ENCODE data around the gene HBE1.

The HBE1 gene

DNA sequence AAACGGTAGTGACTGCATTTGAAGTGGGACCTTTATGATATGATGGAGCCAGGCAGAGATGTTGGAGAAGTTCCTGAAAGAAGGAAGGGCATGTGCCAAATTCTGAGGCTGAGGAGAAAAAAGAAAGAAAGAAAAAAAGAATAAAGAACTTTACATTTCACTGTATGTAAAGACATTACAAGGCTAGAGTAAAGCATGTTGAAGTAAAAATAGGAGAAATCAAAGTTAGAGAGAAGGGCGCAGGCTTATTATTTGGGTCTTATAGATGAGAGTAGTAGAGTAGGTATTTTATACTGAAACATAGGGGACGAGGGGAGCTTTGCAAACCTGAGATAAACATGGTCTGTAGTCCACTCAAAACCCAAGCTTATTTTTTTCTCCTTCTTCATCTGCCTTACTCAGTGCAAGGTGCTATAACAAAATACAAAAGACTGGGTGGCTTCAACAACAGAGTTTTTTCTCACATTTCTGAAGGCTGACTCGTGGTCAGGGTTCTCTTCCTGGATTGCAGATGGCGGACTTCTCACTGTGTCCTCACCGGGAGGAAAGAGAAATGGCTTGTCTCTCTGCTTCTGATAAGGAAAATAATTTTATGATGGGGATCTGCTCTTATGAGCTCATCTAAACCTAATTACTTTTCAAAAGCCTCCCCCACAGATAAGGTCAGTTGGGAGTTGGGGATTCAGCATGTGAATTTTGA is 22.8 kb downstream of the HBE1 start:
- no peak for DNase-seq (ENCODE audit: low read depth in 2 of 2)
- no peak overlapping the region for H3K4me3 ChIP-seq (replicated peaks in 1 of 2; ENCODE audit: low read depth in 2 of 2, low read length in 2 of 2)
- TF ChIP-seq, protein P1, sequence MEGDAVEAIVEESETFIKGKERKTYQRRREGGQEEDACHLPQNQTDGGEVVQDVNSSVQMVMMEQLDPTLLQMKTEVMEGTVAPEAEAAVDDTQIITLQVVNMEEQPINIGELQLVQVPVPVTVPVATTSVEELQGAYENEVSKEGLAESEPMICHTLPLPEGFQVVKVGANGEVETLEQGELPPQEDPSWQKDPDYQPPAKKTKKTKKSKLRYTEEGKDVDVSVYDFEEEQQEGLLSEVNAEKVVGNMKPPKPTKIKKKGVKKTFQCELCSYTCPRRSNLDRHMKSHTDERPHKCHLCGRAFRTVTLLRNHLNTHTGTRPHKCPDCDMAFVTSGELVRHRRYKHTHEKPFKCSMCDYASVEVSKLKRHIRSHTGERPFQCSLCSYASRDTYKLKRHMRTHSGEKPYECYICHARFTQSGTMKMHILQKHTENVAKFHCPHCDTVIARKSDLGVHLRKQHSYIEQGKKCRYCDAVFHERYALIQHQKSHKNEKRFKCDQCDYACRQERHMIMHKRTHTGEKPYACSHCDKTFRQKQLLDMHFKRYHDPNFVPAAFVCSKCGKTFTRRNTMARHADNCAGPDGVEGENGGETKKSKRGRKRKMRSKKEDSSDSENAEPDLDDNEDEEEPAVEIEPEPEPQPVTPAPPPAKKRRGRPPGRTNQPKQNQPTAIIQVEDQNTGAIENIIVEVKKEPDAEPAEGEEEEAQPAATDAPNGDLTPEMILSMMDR (IDR thresholded peaks at IDR 0.05; ENCODE audit: low read depth, low read length) = no peak

DNA sequence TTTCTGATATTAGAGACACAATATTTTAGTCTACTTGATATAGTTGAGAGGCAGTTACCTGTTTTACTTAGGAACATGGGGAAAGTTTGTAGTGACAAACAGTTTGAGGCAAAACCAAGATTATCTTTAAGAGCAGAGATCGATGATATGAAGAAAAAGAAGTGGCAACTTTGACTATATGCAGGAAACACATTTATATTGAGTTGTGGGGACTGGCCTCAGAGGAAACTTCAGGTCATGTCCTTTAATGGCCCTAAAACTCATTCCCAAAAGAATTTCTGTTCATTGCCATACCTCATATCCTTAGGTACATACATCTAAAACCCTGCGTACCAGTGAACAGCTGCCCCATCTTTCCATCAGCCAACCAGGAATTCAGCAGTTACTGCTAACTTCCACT is 24.6 kb downstream of the HBE1 start:
- no peak for DNase-seq (ENCODE audit: low read depth in 2 of 2)
- TF ChIP-seq, protein P1 (IDR thresholded peaks at IDR 0.05; ENCODE audit: low read depth, low read length) = no peak
- H3K4me3 ChIP-seq (replicated peaks in 1 of 2; ENCODE audit: low read depth in 2 of 2, low read length in 2 of 2) = no peak overlapping the region

DNA sequence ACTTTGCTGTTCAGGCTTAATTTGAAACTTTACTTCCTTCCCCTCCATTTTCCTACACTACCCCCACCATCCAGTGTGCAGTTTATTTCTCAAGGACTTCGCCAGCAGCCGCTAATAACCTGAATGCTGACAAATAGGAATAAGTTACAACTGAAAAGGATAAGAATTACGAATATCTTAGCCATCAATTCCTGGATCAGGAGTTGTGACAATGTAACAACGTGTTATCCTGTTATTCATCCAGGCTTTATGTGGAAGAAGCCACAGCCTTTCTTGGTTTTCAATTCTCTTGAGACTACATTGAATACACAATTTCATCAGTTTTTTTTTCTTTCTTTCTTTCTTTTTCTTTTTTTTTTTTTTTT is 25.9 kb downstream of the HBE1 start:
- no peak overlapping the region for H3K4me3 ChIP-seq (replicated peaks in 1 of 2; ENCODE audit: low read depth in 2 of 2, low read length in 2 of 2)
- no peak for DNase-seq (ENCODE audit: low read depth in 2 of 2)
- TF ChIP-seq, protein P1 (IDR thresholded peaks at IDR 0.05; ENCODE audit: low read depth, low read length) = no peak

DNA sequence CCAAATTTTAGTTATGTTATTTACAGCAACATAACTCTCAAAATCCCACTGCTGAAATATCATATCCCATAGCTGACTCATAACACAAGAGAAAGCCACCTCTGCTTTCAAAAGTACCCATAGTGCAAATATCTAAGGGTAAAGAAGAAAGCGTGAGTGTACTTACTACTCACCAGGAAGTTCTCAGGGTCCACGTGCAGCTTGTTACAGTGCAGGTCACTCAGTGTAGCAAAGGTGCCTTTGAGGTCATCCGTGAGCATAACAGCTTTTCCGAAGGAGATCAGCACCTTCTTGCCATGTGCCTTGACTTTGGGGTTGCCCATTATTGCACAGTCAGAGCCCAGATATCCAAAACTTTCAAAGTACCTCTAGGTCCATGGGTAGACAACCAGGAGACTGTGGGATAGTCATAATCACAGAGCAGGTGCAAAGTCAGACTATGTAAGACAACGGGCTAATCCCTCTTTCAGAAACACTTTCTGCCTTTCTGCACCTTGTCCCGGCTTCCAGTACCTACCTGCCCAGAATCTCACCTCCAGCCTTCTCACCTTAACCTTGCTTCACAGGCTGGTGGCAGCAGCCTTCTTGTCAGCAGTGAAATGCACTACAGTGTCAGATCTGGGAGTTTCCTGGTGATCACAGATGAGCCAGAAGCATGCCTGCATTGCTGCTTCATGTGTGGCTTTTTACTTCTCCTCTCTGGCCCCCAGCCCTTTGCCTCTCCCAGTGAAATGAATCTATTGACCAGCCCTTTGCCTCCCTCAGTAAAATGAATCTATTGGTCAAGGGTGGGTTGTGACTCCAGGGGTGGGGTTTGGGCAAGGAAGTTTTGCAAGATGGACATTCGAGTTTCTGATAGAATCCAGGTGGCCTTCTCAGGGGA is 26.6 kb downstream of the HBE1 start:
- H3K4me3 ChIP-seq (replicated peaks in 1 of 2; ENCODE audit: low read depth in 2 of 2, low read length in 2 of 2) = no peak overlapping the region
- TF ChIP-seq, protein P1 (IDR thresholded peaks at IDR 0.05; ENCODE audit: low read depth, low read length) = no peak
- DNase-seq (ENCODE audit: low read depth in 2 of 2) = peak in 1 of 2 donors; percentile 41

DNA sequence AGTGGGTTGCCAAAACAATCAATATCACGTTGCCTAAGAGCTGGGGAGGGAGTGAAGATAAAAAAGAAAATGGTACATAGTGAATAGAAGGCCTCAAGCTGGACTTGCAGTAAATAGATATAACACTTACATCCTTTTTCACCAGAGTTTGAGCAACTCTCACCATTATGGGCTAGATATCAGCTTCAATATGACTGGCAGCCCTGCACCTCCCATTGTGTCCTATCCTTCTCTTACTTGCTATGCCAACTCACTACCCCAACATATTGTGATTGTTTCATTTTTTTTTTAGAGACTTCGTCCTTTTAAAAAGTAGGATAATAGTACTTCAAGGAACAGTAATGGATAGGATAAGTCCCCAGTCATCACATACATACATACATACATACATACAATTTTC is 27.5 kb downstream of the HBE1 start:
- TF ChIP-seq, protein P1 (IDR thresholded peaks at IDR 0.05; ENCODE audit: low read depth, low read length) = no peak
- DNase-seq (ENCODE audit: low read depth in 2 of 2) = peak in 1 of 2 donors; percentile 18
- H3K4me3 ChIP-seq (replicated peaks in 1 of 2; ENCODE audit: low read depth in 2 of 2, low read length in 2 of 2) = no peak overlapping the region

DNA sequence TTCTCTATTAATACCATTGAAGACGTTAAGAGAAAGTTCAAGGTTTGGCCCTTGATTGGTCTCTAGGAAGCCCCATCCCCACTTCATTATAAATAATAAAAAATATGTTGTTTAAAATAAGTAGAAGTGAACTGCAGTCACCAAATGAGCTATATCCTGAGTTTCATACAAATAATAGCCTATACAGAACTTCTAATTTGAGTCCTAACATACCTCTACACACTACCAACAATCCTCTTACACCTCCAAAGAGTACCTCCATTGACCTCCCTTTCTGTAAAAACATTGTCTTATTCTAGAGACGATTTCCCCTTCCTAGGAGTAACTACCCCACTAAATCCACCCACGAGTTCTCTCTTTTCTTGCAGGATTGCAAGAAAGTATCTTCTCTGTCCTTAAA is 28.3 kb downstream of the HBE1 start:
- TF ChIP-seq, protein P1 (IDR thresholded peaks at IDR 0.05; ENCODE audit: low read depth, low read length) = no peak
- DNase-seq (ENCODE audit: low read depth in 2 of 2) = no peak

More for the DNA sequence above, 28.3 kb downstream of the HBE1 start:
- no peak overlapping the region for H3K4me3 ChIP-seq (replicated peaks in 1 of 2; ENCODE audit: low read depth in 2 of 2, low read length in 2 of 2)

Measured in cardiac fibroblast (primary cell).